Upper lobe of left lung (tissue), 6 donors: ENCODE data around the gene FGF14. TPM values are rescaled to one million over a fixed set of nuclear protein-coding genes. Genes with fewer than 3 reads are reported as not detected.

Source experiments
- ATAC-seq, 2 donors: fragments of 200-7000 bp; cut with Tn5 transposase; one replicate each; pipeline ENCODE4 v1.9.1; 2022; ENCODE audit warnings: mild to moderate bottlenecking in 2 of 2, moderate library complexity in 2 of 2; ENCODE audit not compliant: low FRiP score in 2 of 2
- DNase-seq, 2 donors: peaks; one replicate each; pipeline ENCODE4 v3.0.0-alpha.2; 2019 to 2020
- H3K27ac ChIP-seq, 4 donors: fragments of 200-600 bp; sonication (generic); one replicate each; pipeline ENCODE4 v1.5.1; 2016 to 2019
- H3K27me3 ChIP-seq, 4 donors: fragments of 200-600 bp; sonication (generic); one replicate each; pipeline ENCODE4 v1.5.1; 2017 to 2019
- H3K36me3 ChIP-seq, 4 donors: fragments of 200-600 bp; sonication (generic); one replicate each; pipeline ENCODE4 v1.5.1; 2016 to 2019
- H3K4me1 ChIP-seq, 4 donors: fragments of 200-600 bp; sonication (generic); one replicate each; pipeline ENCODE4 v1.5.1; 2018 to 2019
- H3K4me3 ChIP-seq, 4 donors: fragments of 200-600 bp; sonication (generic); one replicate each; pipeline ENCODE4 v1.5.1; 2017 to 2019; ENCODE audit warnings: mild to moderate bottlenecking in 2 of 4, moderate library complexity in 1 of 4
- H3K9me3 ChIP-seq, 4 donors: fragments of 200-600 bp; sonication (generic); one replicate each; pipeline ENCODE4 v1.5.1; 2018 to 2019
- EP300 ChIP-seq, 4 donors: sonication (generic); formaldehyde crosslinking; IDR thresholded peaks; one replicate each; pipeline ENCODE4 v1.5.1; 2017; ENCODE audit warnings: antibody characterized with exemption in 4 of 4, control low read depth in 2 of 4
- POLR2A ChIP-seq, 4 donors: fragments of 450-650 bp; IDR thresholded peaks; one replicate each; pipeline ENCODE4 v1.5.1; 2016 to 2017; ENCODE audit warnings: antibody characterized with exemption in 4 of 4, mild to moderate bottlenecking in 2 of 4
- POLR2AphosphoS5 ChIP-seq, 2 donors: sonication (generic); formaldehyde crosslinking; IDR thresholded peaks; one replicate each; pipeline ENCODE4 v1.5.1; 2017; ENCODE audit warnings: antibody characterized with exemption in 2 of 2
- WGBS, 2 donors: methylation state at CpG; one replicate each; pipeline ENCODE4 v1.1.5; 2017 to 2018; 5-methylcytosine and 5-hydroxymethylcytosine counted together
- total RNA-seq, 6 donors: library from RNA; depleted of rRNA in 4 of 6; stranded (reverse); fragments of >200 nt in 4 of 6; gene quantifications; one replicate each; pipeline versions ENCODE4 v1.1.0 to v1.2.1, GENCODE V29; 2016 to 2021
- TF ChIP-seq, protein P1 (sequence below), 6 experiments: fragments of 450-650 bp in 4 of 6; fragments of 200-600 bp in 2 of 6; sonication (generic) in 2 of 6; IDR thresholded peaks; one replicate each; pipeline ENCODE4 v1.5.1; 2016 to 2019; ENCODE audit warnings: antibody characterized with exemption in 6 of 6
- donor health status: DM: no; HTN: no; CAD: no; lungs with moderate emphysema.
- donor health status: DM: no; HTN: yes; CAD: no; lungs with severe emphysema.

Gene FGF14
- total RNA-seq, 6 donors from 2014 or later, result 0.80 to 8.4 (median 4.1) TPM

DNA sequence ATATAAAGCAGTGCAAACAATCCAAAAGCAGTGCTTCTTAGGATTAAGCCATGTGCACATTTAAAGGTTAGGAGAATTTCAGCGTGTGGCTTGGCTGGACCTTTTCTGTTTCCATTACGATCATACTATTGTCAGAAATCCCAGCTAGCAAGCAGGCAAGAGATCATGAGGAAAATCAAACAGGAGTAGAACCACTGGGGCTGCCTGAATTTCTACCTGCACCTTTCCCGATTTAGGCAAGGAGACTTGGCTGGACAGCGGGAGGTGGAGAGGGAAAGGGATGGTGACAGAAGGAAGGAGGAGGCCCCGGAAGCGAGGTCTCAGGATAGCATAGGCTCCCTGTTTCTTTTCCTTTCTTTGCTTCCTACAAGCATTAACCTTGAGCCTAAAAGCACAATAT, 102.5 kb downstream of the FGF14 start:
- no peaks in the 10 kb centered on the region for H3K27me3 ChIP-seq
- no peak for DNase-seq
- H3K4me3 ChIP-seq, result no peak overlapping the region
- 78 to 80% methylated on average over 6 of the region's 6 CpGs for WGBS, 2 donors
- no peak overlapping the region for H3K27ac ChIP-seq
- H3K36me3 ChIP-seq, result no peaks in the 10 kb centered on the region
- no peaks in the 10 kb centered on the region for H3K9me3 ChIP-seq
- TF ChIP-seq POLR2AphosphoS5 (IDR thresholded peaks at IDR 0.05) (no peak), EP300 (IDR thresholded peaks at IDR 0.05) (no peak), POLR2A (IDR thresholded peaks at IDR 0.05) (no peak)
- TF ChIP-seq, protein P1, sequence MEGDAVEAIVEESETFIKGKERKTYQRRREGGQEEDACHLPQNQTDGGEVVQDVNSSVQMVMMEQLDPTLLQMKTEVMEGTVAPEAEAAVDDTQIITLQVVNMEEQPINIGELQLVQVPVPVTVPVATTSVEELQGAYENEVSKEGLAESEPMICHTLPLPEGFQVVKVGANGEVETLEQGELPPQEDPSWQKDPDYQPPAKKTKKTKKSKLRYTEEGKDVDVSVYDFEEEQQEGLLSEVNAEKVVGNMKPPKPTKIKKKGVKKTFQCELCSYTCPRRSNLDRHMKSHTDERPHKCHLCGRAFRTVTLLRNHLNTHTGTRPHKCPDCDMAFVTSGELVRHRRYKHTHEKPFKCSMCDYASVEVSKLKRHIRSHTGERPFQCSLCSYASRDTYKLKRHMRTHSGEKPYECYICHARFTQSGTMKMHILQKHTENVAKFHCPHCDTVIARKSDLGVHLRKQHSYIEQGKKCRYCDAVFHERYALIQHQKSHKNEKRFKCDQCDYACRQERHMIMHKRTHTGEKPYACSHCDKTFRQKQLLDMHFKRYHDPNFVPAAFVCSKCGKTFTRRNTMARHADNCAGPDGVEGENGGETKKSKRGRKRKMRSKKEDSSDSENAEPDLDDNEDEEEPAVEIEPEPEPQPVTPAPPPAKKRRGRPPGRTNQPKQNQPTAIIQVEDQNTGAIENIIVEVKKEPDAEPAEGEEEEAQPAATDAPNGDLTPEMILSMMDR (IDR thresholded peaks at IDR 0.05), result no peak
- ATAC-seq, result no peak
- peaks cover 0 to 6% (median 2%) of the 10 kb centered on the region in 4 donors for H3K4me1 ChIP-seq

GRCh38 chr13:102298051-102298450, 103.8 kb downstream of the FGF14 start:
- H3K4me3 ChIP-seq, result no peak overlapping the region
- H3K36me3 ChIP-seq, result no peaks in the 10 kb centered on the region
- 59 to 64% methylated on average over 3 of the region's 3 CpGs for WGBS, 2 donors
- H3K27me3 ChIP-seq, result no peaks in the 10 kb centered on the region
- no peak for TF ChIP-seq EP300 (IDR thresholded peaks at IDR 0.05)
- no peak for TF ChIP-seq POLR2AphosphoS5 (IDR thresholded peaks at IDR 0.05)
- TF ChIP-seq, protein P1 (IDR thresholded peaks at IDR 0.05), result no peak
- no peak for TF ChIP-seq POLR2A (IDR thresholded peaks at IDR 0.05)
- peaks cover 0 to 19% (median 8%) of the 10 kb centered on the region in 4 donors for H3K4me1 ChIP-seq
- ATAC-seq (no peak), DNase-seq (no peak)
- no peak overlapping the region for H3K27ac ChIP-seq
- H3K9me3 ChIP-seq, result no peaks in the 10 kb centered on the region

DNA sequence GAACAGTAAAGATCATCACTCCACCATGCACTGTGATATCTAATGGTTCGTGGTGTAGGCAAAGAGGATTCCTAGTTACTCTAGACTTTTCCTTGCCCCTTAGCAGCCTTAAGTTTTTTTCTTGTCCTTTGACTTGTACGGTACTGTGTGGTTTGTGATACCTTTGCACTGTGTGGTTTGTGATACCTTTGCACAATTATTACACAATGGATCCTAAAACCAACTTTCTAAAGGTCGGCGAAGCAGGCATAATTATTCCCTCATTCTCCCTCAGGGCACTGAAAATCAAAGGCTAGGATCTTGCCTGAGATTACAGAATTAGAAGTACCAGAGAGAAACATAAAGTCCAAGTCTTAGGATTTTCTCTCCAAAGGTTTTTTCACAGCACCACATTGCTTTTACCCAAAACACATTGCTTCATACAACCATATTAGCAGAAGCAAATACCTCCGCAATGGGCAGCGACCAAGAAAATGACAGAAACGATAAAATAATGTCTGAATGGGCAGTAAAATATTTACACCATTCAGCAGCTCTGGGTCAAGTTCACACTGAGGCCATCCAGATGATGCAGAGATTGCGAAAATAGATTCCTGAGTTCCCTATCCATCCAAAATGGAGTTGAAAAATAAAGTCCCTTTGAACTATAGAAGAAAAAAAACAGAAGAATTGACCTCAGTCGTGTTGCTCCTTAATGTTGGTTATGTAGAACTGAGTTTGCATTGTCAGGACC, 106.4 kb downstream of the FGF14 start:
- no peak overlapping the region for H3K4me3 ChIP-seq
- no peak for TF ChIP-seq EP300 (IDR thresholded peaks at IDR 0.05)
- TF ChIP-seq POLR2AphosphoS5 (IDR thresholded peaks at IDR 0.05), result no peak
- TF ChIP-seq POLR2A (IDR thresholded peaks at IDR 0.05), result no peak
- TF ChIP-seq, protein P1 (IDR thresholded peaks at IDR 0.05), result no peak
- peak overlapping the region in 2 of 4 donors; percentile 18 to 50 for H3K27ac ChIP-seq
- H3K4me1 ChIP-seq, result peaks cover 0 to 19% (median 9%) of the 10 kb centered on the region in 4 donors
- no peaks in the 10 kb centered on the region for H3K9me3 ChIP-seq
- DNase-seq (no peak), ATAC-seq (peak in 1 of 2 donors; percentile 76)
- no peaks in the 10 kb centered on the region for H3K27me3 ChIP-seq
- H3K36me3 ChIP-seq, result no peaks in the 10 kb centered on the region
- 67 to 73% methylated on average over 9 of the region's 9 CpGs for WGBS, 2 donors

DNA sequence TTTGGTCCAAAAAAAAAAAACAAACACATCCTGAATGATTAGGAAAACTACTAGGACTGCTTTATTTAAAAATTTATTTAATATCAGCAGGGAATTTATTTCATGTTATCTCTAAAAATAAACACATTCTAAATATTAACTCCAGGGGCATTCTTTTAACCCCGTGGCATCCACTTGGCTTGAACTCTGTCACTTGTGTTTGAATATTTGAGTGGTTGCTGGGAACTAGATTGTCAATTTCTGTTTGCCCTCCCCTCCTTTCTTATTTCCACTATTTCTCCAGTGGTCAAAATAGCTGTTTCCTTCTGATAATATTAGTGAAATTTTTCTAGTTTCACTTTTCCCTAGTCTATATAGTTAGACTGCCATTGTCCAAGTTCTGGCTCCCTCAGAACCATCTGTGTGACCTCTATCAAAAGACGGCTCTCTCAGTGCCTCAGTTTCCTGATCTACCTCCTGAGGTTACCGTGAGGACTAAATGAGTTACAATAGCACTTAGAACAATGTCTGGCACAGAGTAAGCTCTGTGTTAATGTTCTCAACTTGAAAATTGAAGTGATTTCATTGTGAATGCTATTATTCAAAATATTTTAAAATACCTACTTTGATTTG, 107.3 kb downstream of the FGF14 start:
- DNase-seq, result no peak

More for the DNA sequence above, 107.3 kb downstream of the FGF14 start:
- no peaks in the 10 kb centered on the region for H3K27me3 ChIP-seq
- TF ChIP-seq EP300 (IDR thresholded peaks at IDR 0.05) (no peak), POLR2AphosphoS5 (IDR thresholded peaks at IDR 0.05) (no peak), POLR2A (IDR thresholded peaks at IDR 0.05) (no peak)
- TF ChIP-seq, protein P1 (IDR thresholded peaks at IDR 0.05), result no peak
- no peaks in the 10 kb centered on the region for H3K36me3 ChIP-seq
- H3K4me3 ChIP-seq, result no peak overlapping the region
- H3K27ac ChIP-seq, result peak overlapping the region in 3 of 4 donors; percentile 13 to 50 (median 28)
- H3K9me3 ChIP-seq, result no peaks in the 10 kb centered on the region
- 29 to 32% methylated on average over 3 of the region's 3 CpGs for WGBS, 2 donors
- ATAC-seq, result no peak
- peaks cover 0 to 19% (median 9%) of the 10 kb centered on the region in 4 donors for H3K4me1 ChIP-seq
